Keratinocyte (primary cell): ENCODE results near the gene IFNL2. TPM values are rescaled to one million over a fixed set of nuclear protein-coding genes. Genes with fewer than 3 reads are reported as not detected.

Source experiments
- DNase-seq: peaks from one replicate; pipeline ENCODE4 v3.0.0-alpha.2; 2011; ENCODE audit warnings: low read depth, missing footprints, low spot score
- FAIRE-seq: peaks from 2 replicates; lab custom pipeline; 2011; peaks lifted over from hg19 to GRCh38; lab: Jason Lieb, UNC
- H2AFZ ChIP-seq: 2 replicates; pipeline ENCODE4 v1.6.0; 2012; ENCODE audit warnings: low read length, control low read depth, inconsistent platforms; ENCODE audit not compliant: control insufficient read depth
- H3K27ac ChIP-seq: 2 replicates; pipeline ENCODE4 v1.5.1; 2011; ENCODE audit warnings: low read length; ENCODE audit not compliant: control insufficient read depth, insufficient read depth
- H3K27me3 ChIP-seq: 3 replicates; pipeline ENCODE4 v1.6.0; 2011; ENCODE audit warnings: low read length; ENCODE audit not compliant: control insufficient read depth, insufficient read depth; ENCODE audit errors: extremely low read depth
- H3K36me3 ChIP-seq, 2 experiments: 2 replicates in 1 of 2; 3 replicates in 1 of 2; pipeline ENCODE4 v1.5.1; 2011; ENCODE audit warnings: low read length in 2 of 2, mild to moderate bottlenecking in 1 of 2; ENCODE audit not compliant: control insufficient read depth in 2 of 2, insufficient read depth in 2 of 2; ENCODE audit errors: extremely low read depth in 1 of 2
- H3K4me1 ChIP-seq: 3 replicates; pipeline ENCODE4 v1.5.1; 2011; ENCODE audit warnings: low read length; ENCODE audit not compliant: control insufficient read depth, insufficient read depth; ENCODE audit errors: extremely low read depth
- H3K4me2 ChIP-seq: 3 replicates; pipeline ENCODE4 v1.6.0; 2011; ENCODE audit warnings: low read depth, low read length; ENCODE audit not compliant: control insufficient read depth, insufficient read depth; ENCODE audit errors: extremely low read depth
- H3K4me3 ChIP-seq, 3 experiments: fragments of 200-600 bp in 1 of 3; sonication (generic) in 1 of 3; 2 replicates in 2 of 3; 3 replicates in 1 of 3; pipeline ENCODE4 v1.5.1; 2011 to 2016; ENCODE audit warnings: low read length in 3 of 3, mild to moderate bottlenecking in 3 of 3, control low read depth in 2 of 3, inconsistent platforms in 1 of 3, low read depth in 1 of 3, mixed read lengths in 1 of 3, mixed run types in 1 of 3, moderate library complexity in 1 of 3; ENCODE audit not compliant: control insufficient read depth in 2 of 3, insufficient read depth in 2 of 3; ENCODE audit errors: extremely low read depth in 1 of 3
- H3K79me2 ChIP-seq: 2 replicates; pipeline ENCODE4 v1.6.0; 2012; ENCODE audit warnings: low read length; ENCODE audit not compliant: control insufficient read depth, insufficient read depth
- H3K9ac ChIP-seq: 3 replicates; pipeline ENCODE4 v1.6.0; 2011; ENCODE audit warnings: low read length; ENCODE audit not compliant: control insufficient read depth, insufficient read depth; ENCODE audit errors: extremely low read depth
- H3K9me1 ChIP-seq: 3 replicates; pipeline ENCODE4 v1.6.0; 2011; ENCODE audit warnings: low read length; ENCODE audit not compliant: control insufficient read depth, insufficient read depth; ENCODE audit errors: extremely low read depth
- H3K9me3 ChIP-seq: 2 replicates; pipeline ENCODE4 v1.5.1; 2012; ENCODE audit warnings: low read depth, low read length; ENCODE audit not compliant: control insufficient read depth
- H4K20me1 ChIP-seq: 3 replicates; pipeline ENCODE4 v1.6.0; 2011; ENCODE audit warnings: low read length; ENCODE audit not compliant: control insufficient read depth, insufficient read depth; ENCODE audit errors: extremely low read depth
- EZH2 ChIP-seq: IDR thresholded peaks from one replicate; pipeline ENCODE4 v1.6.1; 2012; ENCODE audit warnings: inconsistent platforms, mild to moderate bottlenecking, low read length, moderate library complexity
- dilution Hi-C: fragments of 300-500 bp; cut with MboI; formaldehyde crosslinking; loops from one replicate; pipeline ENCODE4 v1.7.0; 2020; ENCODE audit warnings: low sequenced_read_pairs; ENCODE audit not compliant: extremely low pct_ligation_motif_present
- polyA plus RNA-seq, 5 experiments: library from polyadenylated mRNA; depleted of rRNA in 3 of 5; stranded (reverse) in 3 of 5; stranded (forward) in 1 of 5; unstranded in 1 of 5; fragments of >200 nt; gene quantifications; 1 replicate in 1 of 5; 2 replicates in 3 of 5; 3 replicates in 1 of 5; pipeline versions ENCODE4 v1.2.1 to v1.2.3, GENCODE V29; 2011 to 2012; ENCODE audit warnings: missing spikeins in 2 of 5, low read depth in 1 of 5, low replicate concordance in 1 of 5
- TF ChIP-seq, protein P1 (sequence below), 3 experiments: IDR thresholded peaks in 1 of 3; conservative IDR thresholded peaks in 1 of 3; optimal IDR thresholded peaks in 1 of 3; 2 replicates in 2 of 3; 3 replicates in 1 of 3; pipeline versions ENCODE3 to v1.5.1; 2011; ENCODE audit warnings: low read length in 3 of 3, mild to moderate bottlenecking in 3 of 3, moderate library complexity in 2 of 3, control low read depth in 1 of 3, inconsistent platforms in 1 of 3; ENCODE audit not compliant: insufficient read depth in 2 of 3; ENCODE audit errors: extremely low read depth in 1 of 3

Gene IFNL2
- polyA plus RNA-seq, 1 donor (not counting 4 experiments of a cell fraction or from before 2014, with no cell fraction given): not detected

DNA sequence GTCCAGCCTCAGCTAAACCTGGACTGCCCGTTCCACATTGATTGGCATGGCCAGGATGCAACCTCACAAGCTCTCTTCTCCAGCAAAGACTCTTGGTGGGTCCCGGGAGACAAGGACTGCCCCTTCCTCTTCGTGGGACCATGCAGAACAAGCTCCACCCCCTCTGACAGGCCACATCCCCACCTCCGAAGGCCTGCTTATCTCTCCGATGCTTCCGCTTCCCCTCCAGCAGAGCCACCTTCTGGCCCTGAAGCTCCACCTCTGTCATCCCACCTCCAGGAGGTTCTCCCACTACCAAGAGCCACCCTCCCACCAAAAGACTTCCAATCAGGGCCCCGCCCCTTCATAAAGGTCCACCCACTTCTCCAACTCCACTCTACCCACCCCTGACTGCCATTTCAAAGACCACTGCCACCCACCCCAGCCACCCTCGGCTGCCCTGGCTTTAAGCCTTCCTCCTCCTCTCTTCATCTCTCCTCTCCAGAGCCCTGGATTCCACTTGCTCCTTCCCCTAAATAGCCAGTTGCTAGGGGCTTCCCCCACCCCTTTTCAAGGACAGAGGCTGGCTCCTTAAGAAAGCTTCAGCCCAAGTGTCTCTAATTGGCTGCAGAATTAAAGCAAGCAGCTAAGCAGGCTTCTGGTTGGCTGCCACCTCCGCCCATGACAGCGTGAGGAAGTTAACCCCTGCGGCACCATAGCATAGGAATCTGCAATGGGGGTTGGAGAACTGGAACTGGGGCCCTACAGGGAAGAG, 42.5 kb downstream of the IFNL2 start:
- Histone ChIP-seq H3K4me3 (no peak overlapping the region), H3K27me3 (peaks cover 30% of the 10 kb centered on the region), H3K79me2 (no peaks in the 10 kb centered on the region), H3K9ac (no peak overlapping the region), H2AFZ (no peak overlapping the region), H3K27ac (no peak overlapping the region), H3K9me1 (no peaks in the 10 kb centered on the region), H3K4me1 (no peaks in the 10 kb centered on the region), H3K9me3 (no peaks in the 10 kb centered on the region), H4K20me1 (no peaks in the 10 kb centered on the region), H3K4me2 (no peak overlapping the region), H3K36me3 (no peaks in the 10 kb centered on the region)
- TF ChIP-seq EZH2: no peak
- TF ChIP-seq, protein P1, sequence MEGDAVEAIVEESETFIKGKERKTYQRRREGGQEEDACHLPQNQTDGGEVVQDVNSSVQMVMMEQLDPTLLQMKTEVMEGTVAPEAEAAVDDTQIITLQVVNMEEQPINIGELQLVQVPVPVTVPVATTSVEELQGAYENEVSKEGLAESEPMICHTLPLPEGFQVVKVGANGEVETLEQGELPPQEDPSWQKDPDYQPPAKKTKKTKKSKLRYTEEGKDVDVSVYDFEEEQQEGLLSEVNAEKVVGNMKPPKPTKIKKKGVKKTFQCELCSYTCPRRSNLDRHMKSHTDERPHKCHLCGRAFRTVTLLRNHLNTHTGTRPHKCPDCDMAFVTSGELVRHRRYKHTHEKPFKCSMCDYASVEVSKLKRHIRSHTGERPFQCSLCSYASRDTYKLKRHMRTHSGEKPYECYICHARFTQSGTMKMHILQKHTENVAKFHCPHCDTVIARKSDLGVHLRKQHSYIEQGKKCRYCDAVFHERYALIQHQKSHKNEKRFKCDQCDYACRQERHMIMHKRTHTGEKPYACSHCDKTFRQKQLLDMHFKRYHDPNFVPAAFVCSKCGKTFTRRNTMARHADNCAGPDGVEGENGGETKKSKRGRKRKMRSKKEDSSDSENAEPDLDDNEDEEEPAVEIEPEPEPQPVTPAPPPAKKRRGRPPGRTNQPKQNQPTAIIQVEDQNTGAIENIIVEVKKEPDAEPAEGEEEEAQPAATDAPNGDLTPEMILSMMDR (optimal IDR thresholded peaks at IDR 0.05 in 1 of 3, IDR thresholded peaks at IDR 0.05 in 1 of 3, conservative IDR thresholded peaks at IDR 0.05 in 1 of 3; ENCODE audit: extremely low read depth in 1 of 3, insufficient read depth in 2 of 3, low read length in 3 of 3): no peak
- dilution Hi-C loops: no loop called here
- FAIRE-seq (no peak), DNase-seq (no peak)

DNA sequence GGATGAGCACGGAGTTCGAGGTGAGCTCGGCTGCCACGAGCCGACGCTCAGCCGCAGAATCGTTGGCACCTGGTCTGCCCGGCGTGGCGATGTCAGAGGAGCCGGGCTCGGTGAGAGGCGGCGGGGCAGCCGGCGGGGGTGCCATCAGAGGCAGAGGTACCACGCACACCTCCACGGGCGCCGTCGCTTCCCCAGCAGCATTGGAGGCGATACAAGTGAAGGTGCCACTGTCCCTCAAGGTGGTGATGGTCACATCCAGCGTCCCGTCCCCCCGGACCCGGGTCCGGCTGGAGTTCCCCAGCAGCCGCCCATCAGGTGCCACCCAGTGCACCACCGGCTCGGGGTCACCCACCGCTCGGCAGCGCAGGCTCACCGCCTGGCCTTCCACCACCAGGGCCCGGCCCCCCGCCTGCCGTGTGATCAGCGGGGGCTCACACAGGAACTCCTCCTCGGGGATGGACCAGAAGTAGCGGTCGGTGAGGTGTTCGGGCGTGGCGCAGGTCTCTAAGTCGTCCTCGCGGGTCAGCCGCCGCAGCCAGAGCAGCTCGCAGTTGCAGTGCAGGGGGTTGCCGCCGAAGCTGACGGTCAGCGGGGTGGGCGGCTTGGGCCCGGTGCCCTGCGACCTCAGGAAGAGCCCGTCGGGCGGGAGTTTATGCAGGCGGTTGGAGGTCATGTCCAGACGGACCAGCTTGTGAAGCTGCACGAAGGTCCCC, 46.0 kb downstream of the IFNL2 start:
- Histone ChIP-seq H3K4me2 (no peak overlapping the region), H4K20me1 (peaks cover under 1% of the 10 kb centered on the region), H3K27ac (no peak overlapping the region), H3K27me3 (no peaks in the 10 kb centered on the region), H3K4me1 (no peaks in the 10 kb centered on the region), H3K79me2 (no peaks in the 10 kb centered on the region), H3K36me3 (no peaks in the 10 kb centered on the region), H3K4me3 (no peak overlapping the region), H2AFZ (no peak overlapping the region), H3K9me3 (no peaks in the 10 kb centered on the region), H3K9ac (no peak overlapping the region), H3K9me1 (no peaks in the 10 kb centered on the region)
- FAIRE-seq: no peak
- dilution Hi-C loops: no loop called here
- no peak for DNase-seq
- TF ChIP-seq EZH2: no peak
- TF ChIP-seq, protein P1 (optimal IDR thresholded peaks at IDR 0.05 in 1 of 3, IDR thresholded peaks at IDR 0.05 in 1 of 3, conservative IDR thresholded peaks at IDR 0.05 in 1 of 3; ENCODE audit: extremely low read depth in 1 of 3, insufficient read depth in 2 of 3, low read length in 3 of 3): no peak
